NCI-H2227 treated with DMSO at 0.1 percent for 48 hours (cell line): Measurements from ENCODE around the gene GPRC5C.

ENCODE experiments used
- DNase-seq: peaks from one replicate; lab custom pipeline; 2025; lab: John Stamatoyannopoulos, UW

GPRC5C gene

DNA sequence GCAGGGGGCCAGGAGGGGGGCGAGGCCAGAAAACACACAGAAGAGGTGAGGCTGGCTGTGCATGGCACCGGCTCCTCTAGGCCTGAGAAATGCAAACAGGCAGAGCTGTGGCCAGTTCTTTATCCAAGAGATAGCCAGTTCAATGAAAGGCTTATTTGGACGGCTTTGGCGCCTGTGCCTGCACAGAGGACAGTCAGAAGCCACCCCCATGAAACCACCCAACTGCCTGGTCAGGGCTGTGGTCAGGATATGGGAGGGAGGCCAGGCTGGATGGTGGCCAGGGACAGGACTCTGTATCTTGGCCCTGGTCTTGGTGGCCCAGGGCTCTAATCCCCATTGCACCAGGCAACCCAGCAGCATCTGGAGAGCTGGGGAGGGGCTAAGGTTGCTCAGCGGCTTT, 24.5 kb upstream of the GPRC5C start:
- no peak for DNase-seq

DNA sequence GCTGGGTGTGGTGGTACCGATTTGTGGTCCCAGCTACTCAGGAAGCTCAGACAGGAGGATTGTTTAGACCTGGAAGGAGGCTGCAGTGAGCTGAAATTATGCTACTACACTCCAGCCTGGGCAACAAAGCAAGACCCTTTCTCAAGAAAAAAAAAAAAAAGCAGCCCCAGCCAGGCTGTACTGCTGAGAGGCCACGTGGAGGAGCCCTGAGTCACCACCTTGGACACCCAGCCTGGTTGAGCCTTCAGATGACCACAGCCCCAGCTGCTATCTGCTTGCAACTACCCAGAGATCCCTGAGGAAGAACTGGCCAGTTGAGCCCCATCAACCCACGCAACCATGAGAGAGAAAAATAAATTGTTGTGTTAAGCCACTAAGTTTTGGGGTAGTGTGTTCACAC, 23.6 kb upstream of the GPRC5C start:
- no peak for DNase-seq

GRCh38 chr17:74408815-74409214, 23.1 kb upstream of the GPRC5C start:
- DNase-seq: no peak

- DNase-seq: no peak
These were observed 21.9 kb upstream of the GPRC5C start for GRCh38 chr17:74410001-74410443.

DNA sequence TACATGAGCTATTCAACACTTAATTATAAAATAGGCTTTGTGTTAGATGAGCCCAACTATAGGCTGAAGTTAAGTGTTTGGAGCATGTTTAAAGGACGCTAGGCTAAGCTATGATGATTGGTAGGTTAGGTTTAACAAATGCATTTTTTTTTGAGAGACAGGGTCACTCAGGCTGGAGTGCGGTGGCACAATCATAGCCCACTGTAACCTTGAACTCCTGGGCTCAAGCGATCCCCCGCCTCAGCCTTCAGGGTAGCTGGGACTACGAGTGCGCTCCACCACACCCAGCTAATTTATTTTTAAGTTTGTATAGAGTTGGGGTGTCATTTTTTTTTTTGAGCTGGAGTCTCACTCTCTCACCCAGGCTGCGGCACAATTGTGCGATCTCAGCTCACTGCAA, 19.3 kb upstream of the GPRC5C start:
- DNase-seq: no peak

DNA sequence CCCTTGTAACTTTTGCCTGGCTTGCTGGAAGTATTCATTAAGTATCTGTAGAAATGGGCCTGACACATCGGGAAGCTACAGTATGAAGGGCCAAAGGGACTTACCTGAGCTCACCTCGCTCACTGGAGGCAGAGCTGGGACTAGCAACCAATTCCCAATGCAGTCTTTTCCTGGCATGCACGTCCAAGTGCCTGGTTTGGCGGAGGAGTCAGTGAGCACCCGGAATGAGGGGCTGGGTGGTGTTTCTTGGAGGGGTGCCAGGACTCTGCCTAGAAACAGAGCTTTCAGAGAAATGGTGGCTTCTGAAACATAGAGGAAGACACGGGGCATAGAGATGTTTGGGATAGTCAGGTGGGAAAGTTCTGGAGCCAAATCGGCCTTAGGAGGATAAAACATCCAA, 18.4 kb upstream of the GPRC5C start:
- no peak for DNase-seq

DNA sequence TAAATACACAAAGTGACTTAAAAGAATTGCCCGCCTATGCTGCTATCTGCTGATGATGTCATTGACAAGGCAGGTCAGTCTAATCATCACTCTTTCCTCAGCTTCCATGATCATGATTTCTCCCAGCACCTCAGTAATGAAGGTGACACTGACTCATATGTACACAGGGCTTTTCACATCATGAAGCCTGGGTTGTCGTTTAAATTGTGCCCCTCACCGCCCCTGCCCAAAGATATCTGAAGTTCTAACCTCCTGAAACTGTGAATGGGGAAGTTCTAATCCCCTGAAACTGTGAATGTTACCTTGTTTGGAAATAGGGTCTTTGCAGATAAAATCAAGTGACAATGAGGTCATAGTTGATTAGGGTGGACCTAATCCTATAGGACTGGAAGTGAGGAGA, 17.4 kb upstream of the GPRC5C start:
- no peak for DNase-seq

- no peak for DNase-seq
These were observed 16.1 kb upstream of the GPRC5C start for GRCh38 chr17:74415608-74416396.

GRCh38 chr17:74417178-74418045, 14.5 kb upstream of the GPRC5C start:
- no peak for DNase-seq

DNA sequence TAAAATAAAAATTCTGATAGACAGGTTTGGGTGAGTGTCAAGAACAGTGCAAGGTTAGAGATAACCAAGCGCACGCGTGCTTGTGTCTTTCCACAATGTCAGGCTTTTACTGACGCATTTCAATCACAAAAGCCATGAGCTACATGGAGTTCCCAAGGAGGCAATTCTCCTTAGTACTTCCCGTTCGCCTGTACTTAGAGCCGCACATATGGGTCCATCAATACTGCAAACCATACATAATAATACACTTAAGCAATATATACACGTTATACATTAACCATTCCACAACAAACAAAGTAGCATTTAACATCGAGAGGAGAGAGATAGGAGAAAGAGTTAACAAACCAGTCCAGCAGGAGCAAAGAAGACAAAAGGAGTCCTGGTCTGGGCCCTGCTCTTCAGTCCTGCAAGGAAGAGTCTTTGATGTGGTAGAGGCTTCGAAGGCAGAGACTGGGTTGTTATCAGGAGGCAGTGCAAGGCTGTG, 11.9 kb upstream of the GPRC5C start:
- no peak for DNase-seq

DNA sequence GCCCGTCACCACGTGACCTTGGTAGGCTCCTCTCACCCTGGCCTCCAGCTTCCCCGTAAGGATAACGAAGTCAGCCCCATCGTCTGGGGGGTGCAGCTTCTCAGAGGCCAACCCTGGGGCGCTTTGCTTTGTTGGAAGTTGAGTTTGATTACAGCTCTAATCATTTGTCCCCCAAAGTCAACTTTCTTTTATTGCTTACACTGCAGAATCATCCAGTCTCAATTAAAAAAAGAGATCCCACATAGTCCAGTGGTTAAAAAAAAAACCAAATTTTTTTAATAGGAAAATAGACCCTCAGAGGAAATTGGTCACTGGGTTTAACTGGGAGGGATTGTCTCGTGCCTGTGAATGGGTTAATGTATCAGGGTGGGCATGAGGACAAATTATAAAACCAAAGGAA, 7.8 kb upstream of the GPRC5C start:
- no peak for DNase-seq

GRCh38 chr17:74424657-74425056, 7.2 kb upstream of the GPRC5C start:
- DNase-seq: no peak

DNA sequence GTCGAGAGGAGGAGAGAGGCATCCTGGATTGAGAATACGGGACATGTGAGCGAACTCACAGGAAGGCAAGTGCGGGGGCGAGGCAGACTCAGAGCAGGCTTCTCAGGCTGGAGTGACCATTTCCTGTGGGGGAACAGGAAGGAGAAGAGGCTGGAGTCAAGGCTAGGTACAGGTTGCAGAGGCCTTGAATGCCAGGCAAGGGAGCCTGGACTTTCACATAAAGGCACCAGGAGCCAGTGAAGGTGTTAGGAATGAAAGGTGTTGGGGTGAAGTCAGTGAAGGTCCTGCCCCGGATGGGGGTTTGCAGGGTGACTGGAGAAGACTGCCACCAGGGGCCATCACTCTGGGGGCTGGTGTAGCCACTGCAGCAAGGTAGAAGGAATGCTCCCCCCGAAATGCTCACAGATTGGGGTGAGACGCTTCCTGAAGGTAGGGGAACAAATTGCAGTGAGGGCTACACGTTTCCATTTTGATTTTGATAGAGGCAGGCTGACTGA, 5.3 kb upstream of the GPRC5C start:
- DNase-seq: no peak

DNA sequence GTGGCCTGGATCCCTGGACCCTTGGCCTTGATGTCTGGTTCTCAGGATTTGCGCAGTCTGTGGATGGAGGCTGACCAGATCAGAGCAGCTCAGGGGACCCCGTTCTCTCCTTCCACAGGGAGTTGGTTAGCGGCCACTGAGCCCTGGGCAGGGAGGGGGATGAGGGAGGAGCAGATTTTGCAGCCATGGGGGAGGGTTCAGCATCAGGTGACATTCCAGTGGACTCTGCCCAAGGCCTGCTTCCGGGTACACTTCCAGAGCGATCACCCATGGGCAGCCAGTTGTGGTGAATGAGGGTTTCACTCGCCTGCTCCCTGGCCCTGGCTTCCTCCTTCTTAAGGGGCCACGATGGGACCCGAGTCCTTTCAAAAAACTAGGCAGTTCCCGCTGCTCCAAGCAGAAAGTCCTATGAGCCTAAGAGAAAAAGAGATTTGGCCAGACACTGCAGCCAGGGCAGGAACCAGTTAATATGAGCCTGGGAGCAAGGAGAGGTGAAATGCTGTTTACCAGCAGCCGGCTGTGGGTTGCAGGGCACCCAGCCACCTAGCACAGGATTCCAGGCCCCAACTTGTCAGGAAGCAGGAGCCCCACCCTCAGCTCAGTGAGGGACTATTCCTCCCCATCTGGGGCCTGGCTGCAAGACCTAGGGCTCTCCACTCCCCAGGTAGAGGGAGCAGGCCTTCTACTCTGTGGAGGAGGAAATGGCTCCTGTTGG, 4.7 kb upstream of the GPRC5C start:
- DNase-seq: no peak

DNA sequence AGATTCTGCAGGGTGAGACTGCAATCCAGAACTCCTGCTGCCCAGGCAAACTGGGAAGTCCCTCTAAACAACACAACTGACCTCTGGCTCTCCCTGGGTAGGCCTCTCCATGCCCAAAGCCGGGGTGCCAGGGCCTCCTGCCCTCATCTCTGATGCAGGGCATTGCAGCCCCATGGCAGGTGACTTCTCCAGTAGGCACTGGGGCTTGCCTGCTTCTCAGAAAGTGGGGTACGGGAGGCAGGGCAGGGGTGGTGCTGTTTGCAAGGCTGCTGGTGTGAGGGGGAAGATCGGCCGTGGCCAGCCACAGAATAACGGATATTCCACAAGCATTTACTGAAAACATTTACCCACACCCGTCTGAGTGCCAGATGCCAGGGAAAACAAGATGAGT, 4.1 kb upstream of the GPRC5C start:
- no peak for DNase-seq

DNA sequence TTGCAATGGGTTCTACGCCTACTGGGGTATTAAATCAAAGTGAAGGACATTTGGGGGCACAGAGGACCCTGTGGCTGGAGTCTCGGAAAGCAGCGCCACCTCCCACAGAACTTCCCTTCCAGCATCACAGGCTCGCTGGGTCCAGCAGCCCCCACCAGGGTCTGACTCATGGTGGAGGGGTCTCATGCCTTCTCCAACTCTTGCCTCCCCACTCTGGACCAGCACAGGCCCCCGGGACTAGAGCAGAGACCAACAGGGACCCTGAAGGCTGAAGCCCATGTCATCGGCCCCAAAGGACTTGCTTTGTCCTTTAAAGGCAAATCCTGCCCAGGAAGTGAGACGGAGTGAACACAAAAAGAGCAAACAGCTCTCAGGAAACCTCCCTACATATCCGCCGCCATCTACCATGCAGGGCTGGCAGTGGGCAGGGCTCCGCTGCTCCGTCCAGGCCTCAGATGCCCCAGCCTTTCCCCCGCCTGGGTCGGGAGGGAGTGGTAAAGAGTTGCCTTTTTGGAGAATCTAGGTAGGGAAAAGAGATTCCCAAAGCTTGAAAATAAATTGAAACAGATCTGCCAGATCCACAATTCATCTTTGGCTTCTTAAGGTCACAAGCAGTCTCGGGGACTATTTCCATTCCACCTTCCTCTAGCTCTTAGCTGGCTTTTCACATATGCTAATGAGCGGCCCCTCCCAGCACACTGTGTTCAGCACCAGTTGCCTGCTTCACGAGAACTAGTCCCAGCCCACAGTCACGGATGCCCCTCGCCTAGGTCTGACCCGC, 2.1 kb upstream of the GPRC5C start:
- DNase-seq: no peak

- no peak for DNase-seq
These were observed 1.5 kb upstream of the GPRC5C start for GRCh38 chr17:74430385-74430705.

DNA sequence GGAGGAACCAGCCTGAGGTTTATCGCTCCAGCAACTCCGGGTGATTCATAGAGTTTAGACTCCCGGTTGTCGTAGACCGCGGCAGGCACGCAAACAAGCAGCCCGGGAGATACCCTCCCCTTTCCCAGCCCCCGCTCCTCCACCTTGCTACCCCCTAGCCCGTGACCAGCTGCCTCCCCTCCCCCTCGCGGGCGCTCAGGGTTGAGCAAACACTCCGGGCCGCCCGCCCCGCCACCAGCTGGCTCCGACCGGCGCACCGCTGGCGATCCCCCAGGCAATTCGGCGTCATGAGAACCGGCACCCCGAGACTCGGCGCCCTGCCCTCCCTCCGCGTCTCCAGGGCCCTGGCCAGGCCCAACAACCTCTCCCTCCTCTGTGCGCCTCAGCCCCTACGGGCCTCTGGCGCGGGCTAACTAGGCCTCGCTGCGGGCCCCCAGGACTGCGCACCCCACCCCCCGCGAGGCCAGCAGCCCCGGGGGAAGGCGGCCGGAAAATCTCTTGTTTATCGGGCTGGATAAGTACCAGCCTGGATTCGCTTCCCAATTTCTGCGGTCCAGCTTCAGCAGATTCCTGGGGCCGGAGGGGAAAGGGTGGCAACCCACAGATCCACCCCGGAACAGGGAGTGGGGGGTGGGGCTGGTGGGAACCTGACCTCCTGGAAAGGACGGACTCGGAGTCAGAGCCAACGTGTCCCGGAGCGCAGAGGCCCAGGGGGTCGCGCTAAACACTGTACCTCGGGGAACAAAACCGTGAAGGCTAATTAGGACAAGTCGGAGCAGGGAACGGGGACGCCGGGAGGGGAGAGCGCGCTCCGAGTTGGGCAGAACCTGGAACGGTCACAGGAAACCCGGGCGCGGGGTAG, 951 bp upstream of the GPRC5C start:
- no peak for DNase-seq

DNA sequence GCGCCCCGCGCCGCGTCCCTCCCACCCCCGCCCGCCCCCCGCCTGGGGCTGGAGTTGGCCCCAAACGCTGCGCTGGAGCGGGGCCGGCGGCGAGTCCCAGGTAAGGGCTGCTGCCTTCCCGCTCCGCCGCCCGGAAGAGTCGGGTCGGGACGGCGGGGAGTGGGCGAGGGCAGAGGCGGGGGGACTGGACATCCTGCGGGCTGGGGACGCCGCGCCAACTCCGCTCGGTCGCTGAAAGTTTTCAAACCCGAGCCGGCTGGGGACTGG, 469 bp downstream of the GPRC5C start:
- no peak for DNase-seq

GRCh38 chr17:74432766-74433391, 991 bp downstream of the GPRC5C start:
- no peak for DNase-seq
